ENCODE data around the gene SLMAP. TPM values are rescaled to one million over a fixed set of nuclear protein-coding genes. Genes with fewer than 3 reads are reported as not detected.

SLMAP gene
- total and polyA plus RNA-seq, 2 donors from 2014 or later, result 22.0 to 86.1 TPM

DNA sequence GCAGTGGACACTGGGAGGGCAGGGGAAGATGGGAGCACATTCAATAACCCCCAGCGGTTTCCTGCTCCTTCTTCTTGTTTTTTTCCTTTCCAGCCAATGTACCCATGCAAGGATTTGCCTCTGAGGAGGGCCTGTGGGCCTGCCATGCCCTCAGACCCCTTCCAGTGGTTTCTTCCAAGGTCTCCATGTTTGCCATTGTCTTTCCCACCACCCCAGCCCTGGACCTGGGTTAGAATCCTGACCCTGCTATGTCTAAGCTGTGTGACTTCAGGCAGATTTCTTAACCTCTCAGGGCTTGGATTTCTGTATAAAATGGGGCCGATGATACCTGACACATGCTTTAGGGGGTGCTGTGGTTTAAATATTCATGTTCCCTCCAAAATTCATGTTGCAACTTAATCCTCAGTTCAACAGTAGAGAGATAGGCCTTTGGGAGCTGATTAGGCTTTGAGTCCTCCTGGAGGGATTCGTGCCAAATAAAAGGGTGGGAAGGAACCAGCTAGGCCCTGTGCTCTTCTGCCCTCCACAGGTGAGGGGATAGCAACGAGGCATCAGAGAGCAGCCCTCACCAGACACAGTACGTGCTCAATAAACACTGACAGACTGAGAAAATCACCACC is 205.8 kb downstream of the SLMAP start:
- Histone ChIP-seq H3K9me3 (ENCODE audit: control insufficient read depth in 2 of 3, insufficient read depth in 1 of 3, low read length in 3 of 3) (no peaks in the 10 kb centered on the region), H3K4me1 (ENCODE audit: control insufficient read depth in 2 of 3, insufficient read depth in 2 of 3, low read depth in 1 of 3, low read length in 3 of 3) (peaks cover 0 to 14% (median 0%) of the 10 kb centered on the region in 3 donors), H3K9ac (ENCODE audit: low read length in 3 of 3) (no peak overlapping the region), H3K27me3 (ENCODE audit: control insufficient read depth, insufficient read depth, low read length) (no peaks in the 10 kb centered on the region), H3K36me3 (ENCODE audit: control insufficient read depth in 2 of 3, insufficient read depth in 3 of 3, low read length in 3 of 3) (no peaks in the 10 kb centered on the region), H3K4me3 (ENCODE audit: low read length in 3 of 3) (no peak overlapping the region), H3K27ac (ENCODE audit: low read depth in 2 of 2, low read length in 2 of 2) (peak overlapping the region in 1 of 2 donors; percentile 32)
- FAIRE-seq (no peak), DNase-seq (no peak)
- TF ChIP-seq, protein P1, sequence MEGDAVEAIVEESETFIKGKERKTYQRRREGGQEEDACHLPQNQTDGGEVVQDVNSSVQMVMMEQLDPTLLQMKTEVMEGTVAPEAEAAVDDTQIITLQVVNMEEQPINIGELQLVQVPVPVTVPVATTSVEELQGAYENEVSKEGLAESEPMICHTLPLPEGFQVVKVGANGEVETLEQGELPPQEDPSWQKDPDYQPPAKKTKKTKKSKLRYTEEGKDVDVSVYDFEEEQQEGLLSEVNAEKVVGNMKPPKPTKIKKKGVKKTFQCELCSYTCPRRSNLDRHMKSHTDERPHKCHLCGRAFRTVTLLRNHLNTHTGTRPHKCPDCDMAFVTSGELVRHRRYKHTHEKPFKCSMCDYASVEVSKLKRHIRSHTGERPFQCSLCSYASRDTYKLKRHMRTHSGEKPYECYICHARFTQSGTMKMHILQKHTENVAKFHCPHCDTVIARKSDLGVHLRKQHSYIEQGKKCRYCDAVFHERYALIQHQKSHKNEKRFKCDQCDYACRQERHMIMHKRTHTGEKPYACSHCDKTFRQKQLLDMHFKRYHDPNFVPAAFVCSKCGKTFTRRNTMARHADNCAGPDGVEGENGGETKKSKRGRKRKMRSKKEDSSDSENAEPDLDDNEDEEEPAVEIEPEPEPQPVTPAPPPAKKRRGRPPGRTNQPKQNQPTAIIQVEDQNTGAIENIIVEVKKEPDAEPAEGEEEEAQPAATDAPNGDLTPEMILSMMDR (IDR thresholded peaks at IDR 0.05; ENCODE audit: borderline replicate concordance, extremely low read depth, insufficient read depth), result no peak
- intact Hi-C loops (cut with DNase I), result no loop called here

DNA sequence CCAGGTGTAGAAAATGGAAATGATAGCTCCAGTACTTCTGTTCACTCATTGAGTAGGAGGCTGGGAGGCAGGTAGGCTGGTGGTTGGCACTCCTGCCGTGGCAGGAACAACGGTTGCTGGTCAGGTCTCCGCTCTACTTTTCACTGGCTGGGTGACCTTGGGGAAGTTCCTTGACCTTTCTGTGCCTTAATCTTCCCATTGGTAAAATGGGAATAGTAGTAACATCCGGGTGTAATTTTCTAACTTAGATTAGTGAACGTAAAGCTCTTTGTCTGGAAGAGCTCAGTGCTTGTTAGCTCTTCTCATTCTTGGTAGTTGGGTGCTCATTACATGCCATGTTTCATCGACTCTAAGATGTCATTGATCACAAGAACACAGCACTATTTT is 206.3 kb downstream of the SLMAP start:
- Histone ChIP-seq H3K36me3 (ENCODE audit: control insufficient read depth in 2 of 3, insufficient read depth in 3 of 3, low read length in 3 of 3) (no peaks in the 10 kb centered on the region), H3K27me3 (ENCODE audit: control insufficient read depth, insufficient read depth, low read length) (no peaks in the 10 kb centered on the region), H3K4me3 (ENCODE audit: low read length in 3 of 3) (no peak overlapping the region), H3K4me1 (ENCODE audit: control insufficient read depth in 2 of 3, insufficient read depth in 2 of 3, low read depth in 1 of 3, low read length in 3 of 3) (peaks cover 0 to 14% (median 0%) of the 10 kb centered on the region in 3 donors), H3K9me3 (ENCODE audit: control insufficient read depth in 2 of 3, insufficient read depth in 1 of 3, low read length in 3 of 3) (no peaks in the 10 kb centered on the region), H3K27ac (ENCODE audit: low read depth in 2 of 2, low read length in 2 of 2) (no peak overlapping the region), H3K9ac (ENCODE audit: low read length in 3 of 3) (no peak overlapping the region)
- intact Hi-C loops (cut with DNase I), result no loop called here
- FAIRE-seq, result no peak
- no peak for DNase-seq
- TF ChIP-seq, protein P1 (IDR thresholded peaks at IDR 0.05; ENCODE audit: borderline replicate concordance, extremely low read depth, insufficient read depth), result no peak

GRCh38 chr3:57963811-57964346 is 207.8 kb downstream of the SLMAP start:
- intact Hi-C loops (cut with DNase I), result no loop called here

More at GRCh38 chr3:57963811-57964346, 207.8 kb downstream of the SLMAP start:
- Histone ChIP-seq H3K27me3 (ENCODE audit: control insufficient read depth, insufficient read depth, low read length) (no peaks in the 10 kb centered on the region), H3K4me3 (ENCODE audit: low read length in 3 of 3) (no peak overlapping the region), H3K9ac (ENCODE audit: low read length in 3 of 3) (no peak overlapping the region), H3K9me3 (ENCODE audit: control insufficient read depth in 2 of 3, insufficient read depth in 1 of 3, low read length in 3 of 3) (no peaks in the 10 kb centered on the region), H3K27ac (ENCODE audit: low read depth in 2 of 2, low read length in 2 of 2) (no peak overlapping the region), H3K36me3 (ENCODE audit: control insufficient read depth in 2 of 3, insufficient read depth in 3 of 3, low read length in 3 of 3) (no peaks in the 10 kb centered on the region), H3K4me1 (ENCODE audit: control insufficient read depth in 2 of 3, insufficient read depth in 2 of 3, low read depth in 1 of 3, low read length in 3 of 3) (peaks cover 0 to 13% (median 0%) of the 10 kb centered on the region in 3 donors)
- FAIRE-seq, result no peak
- DNase-seq, result no peak
- TF ChIP-seq, protein P1 (IDR thresholded peaks at IDR 0.05; ENCODE audit: borderline replicate concordance, extremely low read depth, insufficient read depth), result no peak

All from kidney (tissue), 14 donors.